SHP77 treated with DMSO at 0.1 percent for 48 hours (cell line): Measurements from ENCODE around the gene LGSN.
"Not testable (repeated sequence)": the region's sequence is repeated elsewhere in the genome, so short reads cannot be mapped to it uniquely, and the experiment has no call there.

ENCODE experiments used
- DNase-seq: peaks from one replicate; lab custom pipeline; 2025; lab: John Stamatoyannopoulos, UW

The LGSN gene, protein sequence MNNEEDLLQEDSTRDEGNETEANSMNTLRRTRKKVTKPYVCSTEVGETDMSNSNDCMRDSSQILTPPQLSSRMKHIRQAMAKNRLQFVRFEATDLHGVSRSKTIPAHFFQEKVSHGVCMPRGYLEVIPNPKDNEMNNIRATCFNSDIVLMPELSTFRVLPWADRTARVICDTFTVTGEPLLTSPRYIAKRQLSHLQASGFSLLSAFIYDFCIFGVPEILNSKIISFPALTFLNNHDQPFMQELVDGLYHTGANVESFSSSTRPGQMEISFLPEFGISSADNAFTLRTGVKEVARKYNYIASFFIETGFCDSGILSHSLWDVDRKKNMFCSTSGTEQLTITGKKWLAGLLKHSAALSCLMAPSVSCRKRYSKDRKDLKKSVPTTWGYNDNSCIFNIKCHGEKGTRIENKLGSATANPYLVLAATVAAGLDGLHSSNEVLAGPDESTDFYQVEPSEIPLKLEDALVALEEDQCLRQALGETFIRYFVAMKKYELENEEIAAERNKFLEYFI

DNA sequence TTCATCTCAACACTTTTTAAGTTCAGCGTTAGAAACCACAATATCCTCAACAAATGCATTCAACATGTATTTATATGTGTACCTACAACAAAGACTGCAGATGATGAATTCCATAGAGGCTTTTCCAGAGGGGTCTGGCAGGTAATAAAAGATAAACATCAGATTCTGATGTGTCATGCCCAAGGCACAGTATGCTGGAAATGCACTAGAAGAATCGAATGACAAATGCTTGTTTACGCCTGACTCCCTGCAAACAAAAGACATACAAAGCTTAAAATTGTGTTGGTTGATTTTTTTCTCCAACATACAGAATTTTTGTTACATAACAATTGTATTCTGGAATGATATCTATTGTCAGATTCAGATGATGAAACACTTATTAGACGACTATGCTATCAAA is at the start of gene LGSN:
Gene LGSN (minus strand): TSS at position 45 of the 400 bp plus-strand sequence. CDS start 40 bp downstream, at position 5.
- no peak for DNase-seq

DNA sequence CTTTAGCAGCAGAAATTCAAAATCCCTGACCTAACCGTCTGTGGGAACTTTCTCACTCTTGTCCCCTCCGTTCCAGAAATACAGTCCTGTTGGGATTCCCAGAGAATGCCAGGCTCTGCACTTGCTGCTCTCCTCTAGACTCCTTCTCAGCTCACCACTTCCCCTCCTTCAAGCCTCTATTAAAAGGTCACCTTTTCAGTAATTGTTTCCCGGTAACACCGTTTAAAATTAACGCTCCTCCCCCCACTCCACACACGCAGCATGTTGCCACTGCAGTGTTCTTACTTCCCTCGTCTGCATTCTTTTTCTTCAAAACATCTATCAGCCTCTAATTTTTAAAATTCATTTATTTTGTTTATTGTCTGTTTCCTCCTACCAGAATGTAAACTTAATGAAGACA is 48.6 kb upstream of the LGSN start:
- DNase-seq = no peak

DNA sequence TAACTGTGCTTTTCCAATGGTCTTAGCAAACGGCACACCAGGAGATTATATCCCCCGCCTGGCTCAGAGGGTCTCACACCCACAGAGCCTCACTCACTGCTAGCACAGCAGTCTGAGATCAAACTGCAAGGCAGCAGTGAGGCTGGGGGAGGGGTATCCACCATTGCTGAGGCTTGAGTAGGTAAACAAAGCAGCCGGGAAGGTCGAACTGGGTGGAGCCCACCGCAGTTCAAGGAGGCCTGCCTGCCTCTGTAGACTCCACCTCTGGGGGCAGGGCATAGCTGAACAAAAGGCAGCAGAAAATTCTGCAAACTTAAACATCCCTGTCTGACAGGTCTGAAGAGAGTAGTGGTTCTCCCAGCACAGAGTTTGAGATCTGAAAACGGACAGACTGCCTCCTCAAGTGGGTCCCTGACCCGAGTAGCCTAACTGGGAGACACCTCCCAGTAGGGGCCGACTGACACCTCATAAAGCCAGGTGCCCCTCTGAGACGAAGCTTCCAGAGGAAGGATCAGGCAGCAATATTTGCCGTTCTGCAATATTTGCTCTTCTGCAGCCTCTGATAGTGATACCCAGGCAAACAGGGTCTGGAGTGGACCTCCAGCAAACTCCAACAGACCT is 42.8 kb upstream of the LGSN start:
- DNase-seq = not testable (repeated sequence)

DNA sequence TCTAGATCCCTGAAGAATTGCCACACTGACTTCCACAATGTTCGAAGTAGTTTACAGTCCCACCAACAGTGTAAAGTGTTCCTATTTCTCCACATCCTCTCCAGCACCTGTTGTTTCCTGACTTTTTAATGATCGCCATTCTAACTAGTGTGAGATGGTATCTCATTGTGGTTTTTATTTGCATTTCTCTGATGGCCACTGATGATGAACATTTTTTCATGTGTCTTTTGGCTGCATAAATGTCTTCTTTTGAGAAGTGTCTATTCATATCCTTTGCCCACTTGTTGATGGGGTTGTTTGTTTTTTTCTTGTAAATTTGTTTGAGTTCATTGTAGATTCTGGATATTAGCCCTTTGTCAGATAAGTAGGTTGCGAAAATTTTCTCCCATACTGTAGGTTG is 37.6 kb upstream of the LGSN start:
- not testable (repeated sequence) for DNase-seq

DNA sequence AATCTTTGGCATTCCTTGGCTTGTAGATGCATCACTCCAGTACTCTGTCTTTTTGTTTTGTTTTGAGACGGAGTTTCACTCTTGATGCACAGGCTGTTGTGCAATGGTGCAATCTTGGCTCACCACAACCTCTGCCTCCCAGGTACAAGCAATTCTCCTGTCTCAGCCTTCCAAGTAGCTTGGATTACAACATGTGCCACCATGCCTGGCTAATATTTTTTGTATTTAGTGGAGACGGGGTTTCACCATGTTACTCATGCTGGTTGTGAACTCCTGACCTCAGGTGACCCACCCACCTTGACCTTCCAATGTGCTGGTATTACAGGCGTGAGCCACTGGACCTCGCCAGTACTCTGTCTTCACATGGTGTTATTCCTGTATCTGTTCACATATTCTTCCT is 35.8 kb upstream of the LGSN start:
- DNase-seq = no peak

DNA sequence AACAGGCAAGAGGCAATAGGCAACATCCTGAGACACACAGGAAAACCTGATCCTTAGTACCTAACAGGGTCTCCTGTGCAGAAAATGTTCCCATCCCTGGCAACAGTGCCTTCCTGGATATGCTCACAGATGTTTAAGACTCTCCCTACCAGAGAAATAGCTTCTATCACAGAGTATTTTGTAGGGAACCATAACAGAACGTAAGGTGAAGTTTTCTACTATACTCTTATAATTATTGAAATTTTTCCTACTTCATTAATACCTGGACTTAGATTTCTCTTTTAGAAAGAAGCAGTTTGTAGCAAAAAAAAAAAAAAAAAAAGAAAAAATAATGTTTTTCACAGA is 33.5 kb upstream of the LGSN start:
- no peak for DNase-seq

DNA sequence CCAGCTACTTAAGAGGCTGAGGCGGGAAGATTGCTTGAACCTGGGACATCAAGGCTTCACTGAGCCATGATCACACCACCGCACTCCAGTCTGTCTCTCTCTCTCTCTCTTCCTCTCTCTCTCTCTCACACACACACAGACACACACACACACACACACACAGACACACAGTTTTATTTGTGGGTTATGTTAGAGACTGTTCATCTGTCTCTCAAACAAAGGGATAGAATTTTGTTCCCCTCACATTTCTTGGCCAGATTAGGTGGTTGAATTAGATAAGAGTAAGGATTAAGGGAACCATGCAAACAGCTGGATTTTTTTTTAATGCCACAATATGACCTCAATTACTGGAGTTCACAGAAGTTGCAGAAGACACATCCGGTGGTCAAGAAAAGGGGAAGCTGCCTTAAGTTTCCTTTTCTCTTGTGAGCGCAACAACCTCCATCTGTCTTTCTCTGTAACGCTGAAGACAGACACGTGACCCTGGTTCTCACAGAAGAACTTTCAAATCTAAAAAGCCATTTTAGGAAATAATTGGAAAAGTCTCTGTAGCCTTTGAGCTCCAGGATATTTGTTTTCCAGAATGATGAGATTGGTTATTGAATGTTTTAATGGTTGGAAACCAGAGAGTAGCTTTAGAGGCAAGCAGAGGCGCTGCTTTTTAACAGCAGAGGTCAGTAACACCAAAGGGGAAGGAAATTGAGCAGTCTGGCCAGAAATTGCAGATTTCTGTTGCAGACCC is 32.9 kb upstream of the LGSN start:
- DNase-seq = no peak

DNA sequence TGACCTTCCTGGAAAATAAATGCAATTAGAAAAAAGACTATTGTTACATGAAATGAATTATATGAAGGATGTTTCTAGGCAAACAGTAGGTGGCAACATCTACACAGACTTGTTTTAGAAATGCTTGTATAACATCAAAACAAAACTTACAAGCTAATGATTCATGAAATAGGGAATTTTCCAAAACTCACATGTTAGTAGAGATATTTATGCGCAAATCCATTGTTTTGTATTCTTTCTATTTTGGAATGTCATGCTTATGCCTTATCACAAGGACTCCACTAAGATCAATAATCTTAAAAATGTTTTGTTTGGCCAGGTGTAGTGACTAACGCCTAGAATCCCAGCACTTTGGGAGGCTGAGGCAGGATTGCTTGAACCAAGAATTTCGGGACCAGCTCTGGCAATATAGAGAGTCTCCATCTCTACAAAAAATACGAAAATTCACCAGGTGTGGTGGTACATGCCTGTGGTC is 32.3 kb upstream of the LGSN start:
- DNase-seq = no peak

DNA sequence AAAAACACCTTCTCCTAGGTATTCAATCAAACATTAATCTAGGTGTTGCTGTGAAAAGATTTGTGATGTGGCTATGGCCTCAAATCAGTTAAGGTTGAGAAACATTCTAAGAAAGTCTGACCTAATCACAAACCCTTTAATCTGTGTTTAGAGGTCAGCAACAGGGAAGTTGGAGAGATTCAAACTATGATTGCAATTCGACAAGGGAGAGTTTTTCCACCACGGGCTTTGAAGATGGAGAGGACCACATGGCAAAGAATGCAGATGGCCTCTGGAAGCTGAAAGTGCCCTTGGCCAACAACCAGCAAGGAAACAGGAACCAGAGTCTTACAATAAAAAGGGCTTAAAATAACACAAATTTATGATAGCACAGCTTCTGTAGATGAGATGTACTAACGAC is 29.6 kb upstream of the LGSN start:
- DNase-seq = no peak

DNA sequence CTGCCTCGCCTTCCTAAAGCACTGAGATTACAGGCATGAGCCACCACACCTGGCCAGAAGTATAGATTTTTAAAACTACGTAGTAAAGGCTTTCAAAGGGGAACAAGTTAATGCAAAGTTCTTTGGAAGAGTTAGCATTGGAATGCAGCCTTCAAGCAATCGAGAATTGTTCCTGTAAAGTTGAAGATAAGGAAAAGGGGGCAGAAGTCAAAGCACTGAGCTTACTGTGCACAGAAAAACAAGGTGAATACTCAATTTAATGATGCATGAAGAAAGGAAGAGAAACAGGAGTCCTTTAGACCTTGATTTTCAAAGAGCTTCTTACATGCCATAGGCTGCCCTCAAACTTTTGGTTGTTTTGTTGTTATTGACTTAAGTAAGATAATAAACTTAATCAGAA is 29.1 kb upstream of the LGSN start:
- no peak for DNase-seq

DNA sequence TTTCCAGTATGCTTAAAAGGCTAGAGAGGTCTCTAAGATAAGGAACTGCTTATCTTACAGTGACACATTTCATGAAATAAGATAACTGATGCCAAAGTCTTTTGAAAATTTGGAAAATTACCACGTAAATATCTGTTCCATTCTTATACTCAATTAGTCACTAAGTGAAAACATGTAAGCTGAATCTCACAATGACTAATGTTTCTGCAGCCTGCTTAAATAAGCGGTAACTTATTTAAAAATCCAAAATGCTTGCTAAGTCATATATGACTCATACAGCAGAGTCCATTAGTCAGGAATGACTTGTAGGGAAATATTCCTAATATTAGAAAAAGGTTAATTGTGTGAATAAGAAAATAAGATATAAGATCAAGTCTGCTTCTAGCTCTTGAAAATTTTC is 27.8 kb upstream of the LGSN start:
- DNase-seq = no peak

DNA sequence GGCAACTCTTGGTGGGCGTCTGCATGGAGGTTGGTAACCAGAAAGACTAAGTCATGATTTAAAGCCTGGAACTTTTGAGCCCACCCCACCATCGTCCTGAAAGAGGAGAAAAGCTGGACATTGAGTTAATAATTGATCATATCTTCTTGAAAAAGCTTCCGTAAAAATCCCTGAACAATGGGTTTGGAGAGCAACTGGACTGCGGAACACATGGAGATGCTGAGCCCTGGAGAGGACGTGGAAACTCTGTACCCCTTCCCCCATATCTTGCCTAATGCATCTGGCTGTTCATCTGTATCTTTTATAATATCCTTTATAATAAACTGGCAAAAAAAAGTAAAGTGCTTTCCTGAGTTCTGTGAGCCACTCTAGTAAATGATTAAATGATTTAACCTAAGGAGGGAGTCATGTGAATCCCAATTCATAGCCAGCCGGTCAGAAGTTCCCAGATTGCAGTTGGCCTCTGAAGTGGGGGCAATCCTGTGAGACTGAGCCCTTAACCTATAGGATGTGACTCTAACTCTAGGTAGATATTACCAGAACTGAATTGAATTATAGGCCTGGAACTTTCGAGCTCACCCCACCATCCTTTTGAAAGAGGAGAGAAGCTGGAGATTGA is 26.5 kb upstream of the LGSN start:
- DNase-seq = no peak

DNA sequence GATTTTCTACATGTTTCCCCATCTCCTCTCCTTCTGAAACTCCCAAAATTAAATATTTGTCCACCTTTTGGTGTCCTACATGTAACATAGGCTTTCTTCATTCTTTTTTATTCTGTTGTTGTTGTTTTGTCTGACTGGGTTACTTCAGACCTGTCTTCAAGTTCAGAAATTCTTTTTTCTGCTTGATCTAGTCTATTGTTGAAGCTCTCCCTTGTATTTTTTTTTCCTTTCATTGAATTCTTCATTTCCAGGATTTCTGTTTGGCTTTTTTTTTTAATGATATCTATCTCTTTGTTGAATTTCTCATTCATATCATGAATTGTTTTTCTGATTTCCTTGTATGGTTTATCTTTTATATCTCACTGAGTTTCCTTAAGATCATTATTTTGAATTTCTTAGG is 20.6 kb upstream of the LGSN start:
- no peak for DNase-seq

DNA sequence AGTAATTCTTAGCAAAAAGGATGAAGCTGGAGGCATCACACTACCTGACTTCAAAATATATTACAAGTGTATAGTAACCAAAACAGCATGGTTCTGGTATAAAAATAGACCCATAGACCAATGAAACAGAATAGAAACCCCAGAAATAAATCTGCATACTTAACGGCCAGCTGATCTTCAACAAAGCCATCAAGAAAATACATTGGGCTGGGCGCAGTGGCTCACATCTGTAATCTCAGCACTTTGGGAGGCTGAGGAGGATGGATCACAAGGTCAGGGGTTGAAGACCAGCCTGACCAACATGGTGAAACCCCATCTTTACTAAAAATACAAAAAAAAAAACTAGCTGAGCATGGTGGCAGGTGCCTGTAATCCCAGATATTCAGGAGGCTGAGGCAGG is 14.9 kb upstream of the LGSN start:
- not testable (repeated sequence) for DNase-seq

DNA sequence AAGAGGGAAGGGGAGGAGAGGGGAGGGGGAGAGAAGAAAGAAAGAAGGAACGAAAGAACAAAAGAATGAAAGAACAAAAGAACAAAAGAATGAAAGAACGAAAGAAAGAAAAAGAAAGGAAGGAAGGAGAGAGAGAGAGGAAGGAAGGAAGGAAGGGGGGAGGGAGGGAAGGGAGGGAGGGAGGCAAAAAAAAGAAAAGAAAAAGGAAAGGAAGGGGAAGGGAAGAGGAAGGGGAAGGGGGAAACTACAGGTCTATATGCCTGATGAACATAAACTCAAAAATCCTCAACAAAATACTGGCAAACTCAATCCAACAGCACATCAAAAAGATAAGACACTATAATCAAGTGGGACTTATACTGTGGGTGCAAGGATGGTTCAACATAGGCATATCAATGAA is 13.7 kb upstream of the LGSN start:
- no peak for DNase-seq

DNA sequence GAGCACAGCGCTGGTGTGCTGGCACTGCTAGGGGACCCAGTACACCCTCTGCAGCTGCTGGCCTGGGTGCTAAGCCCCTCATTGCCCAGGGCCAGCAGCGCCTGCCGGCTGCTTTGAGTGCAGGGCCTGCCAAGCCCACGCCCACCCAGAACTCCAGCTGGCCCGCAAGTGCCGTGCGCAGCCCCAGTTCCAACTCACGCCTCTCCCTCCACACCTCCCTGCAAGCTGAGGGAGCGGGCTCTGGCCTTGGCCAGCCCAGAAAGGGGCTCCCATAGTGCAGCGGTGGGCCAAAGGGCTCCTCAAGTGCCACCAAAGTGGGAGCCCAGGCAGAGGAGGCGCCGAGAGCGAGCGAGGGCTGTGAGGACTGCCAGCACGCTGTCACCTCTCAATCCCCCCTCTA is 6.8 kb upstream of the LGSN start:
- DNase-seq = not testable (repeated sequence)

DNA sequence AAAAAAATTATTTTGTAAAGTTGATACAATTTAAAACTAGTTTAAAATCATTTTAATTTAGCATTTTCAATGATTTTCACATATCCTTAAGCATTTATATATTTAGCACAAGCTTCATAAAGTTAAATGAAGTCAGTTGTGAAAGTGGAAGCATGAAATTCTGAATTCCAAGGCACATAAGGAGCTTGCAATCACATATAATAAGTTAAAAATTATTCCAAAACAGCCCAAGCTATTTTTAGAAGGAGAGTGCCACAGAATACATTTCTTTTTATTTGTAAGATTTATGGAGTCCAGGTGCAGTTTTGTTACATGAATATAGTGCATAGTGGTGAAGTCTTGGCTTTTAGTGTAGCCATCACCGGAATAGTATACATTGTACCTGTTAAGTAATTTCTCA is 3.2 kb upstream of the LGSN start:
- no peak for DNase-seq

DNA sequence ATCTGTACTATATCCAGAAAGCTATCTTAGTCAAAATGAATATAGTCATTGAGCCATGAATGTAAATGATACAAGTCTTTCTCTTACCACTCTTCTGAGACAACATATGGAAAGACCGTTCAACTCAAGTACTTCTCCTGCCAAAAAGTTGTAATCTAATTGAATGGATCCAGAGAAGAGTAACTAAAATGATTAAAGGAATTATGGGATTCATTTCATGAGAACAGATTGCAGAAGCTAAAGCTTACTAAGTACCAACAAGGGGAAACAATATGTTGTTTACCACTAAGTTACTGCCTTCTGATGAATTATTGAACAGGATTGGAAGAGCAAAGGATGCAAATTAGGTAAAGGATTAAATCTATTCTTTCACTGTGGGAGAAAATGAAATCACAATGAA is 2.0 kb upstream of the LGSN start:
- no peak for DNase-seq

DNA sequence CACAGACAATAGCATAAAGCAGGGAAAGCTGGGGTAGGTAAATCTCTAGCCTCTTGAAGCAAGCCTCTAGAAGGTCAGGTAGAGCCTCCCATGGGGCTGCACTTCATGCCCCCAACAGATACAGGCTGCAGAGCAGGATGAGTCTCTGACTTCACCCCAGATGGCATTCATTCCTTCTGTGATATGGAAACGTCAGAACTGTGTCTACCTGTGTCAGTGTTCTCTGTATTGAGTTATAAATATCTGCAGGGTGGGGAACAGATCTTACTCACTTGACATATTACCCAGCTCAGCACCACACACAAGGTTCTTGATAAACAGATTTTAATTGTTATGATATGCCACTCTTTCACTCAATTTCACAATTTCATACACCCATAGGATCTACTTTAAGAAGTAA is 2.1 kb downstream of the LGSN start:
- DNase-seq = no peak

DNA sequence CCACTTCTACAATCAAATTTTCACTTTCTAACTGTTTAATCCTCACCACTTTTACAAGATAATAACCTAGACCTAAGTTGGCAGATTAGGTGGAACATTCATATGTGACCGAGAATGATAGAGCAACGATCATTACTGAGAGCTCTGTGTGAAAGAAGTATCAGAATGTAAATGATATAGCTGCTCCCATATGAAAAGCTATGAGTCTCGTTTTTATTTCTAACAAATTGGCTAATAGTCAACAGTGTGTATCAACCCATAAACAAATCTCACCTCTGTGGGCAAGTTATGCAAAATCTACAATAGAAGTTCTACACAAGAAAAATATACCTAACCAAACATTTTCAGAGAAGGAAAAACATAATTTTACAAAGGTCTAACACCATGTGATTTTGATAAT is 3.7 kb downstream of the LGSN start:
- DNase-seq = no peak

DNA sequence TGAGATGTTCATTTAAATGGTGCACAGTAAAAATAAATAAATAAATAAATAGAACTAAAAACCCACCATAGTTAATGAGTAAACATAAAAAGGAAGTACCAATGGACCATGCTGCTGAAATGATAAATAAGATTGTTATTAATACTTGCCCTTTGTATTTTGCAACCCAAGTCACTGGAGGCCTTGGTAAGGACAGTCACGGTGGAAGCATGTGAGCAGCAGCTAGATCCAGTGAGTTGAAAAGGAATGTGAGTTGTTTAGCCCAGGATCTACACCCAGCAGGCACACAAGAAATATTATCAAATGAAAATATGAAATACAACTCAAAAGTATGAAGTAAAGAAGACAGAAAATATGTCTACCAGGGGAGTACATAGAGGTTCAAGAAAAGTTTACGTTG is 6.7 kb downstream of the LGSN start:
- DNase-seq = no peak

DNA sequence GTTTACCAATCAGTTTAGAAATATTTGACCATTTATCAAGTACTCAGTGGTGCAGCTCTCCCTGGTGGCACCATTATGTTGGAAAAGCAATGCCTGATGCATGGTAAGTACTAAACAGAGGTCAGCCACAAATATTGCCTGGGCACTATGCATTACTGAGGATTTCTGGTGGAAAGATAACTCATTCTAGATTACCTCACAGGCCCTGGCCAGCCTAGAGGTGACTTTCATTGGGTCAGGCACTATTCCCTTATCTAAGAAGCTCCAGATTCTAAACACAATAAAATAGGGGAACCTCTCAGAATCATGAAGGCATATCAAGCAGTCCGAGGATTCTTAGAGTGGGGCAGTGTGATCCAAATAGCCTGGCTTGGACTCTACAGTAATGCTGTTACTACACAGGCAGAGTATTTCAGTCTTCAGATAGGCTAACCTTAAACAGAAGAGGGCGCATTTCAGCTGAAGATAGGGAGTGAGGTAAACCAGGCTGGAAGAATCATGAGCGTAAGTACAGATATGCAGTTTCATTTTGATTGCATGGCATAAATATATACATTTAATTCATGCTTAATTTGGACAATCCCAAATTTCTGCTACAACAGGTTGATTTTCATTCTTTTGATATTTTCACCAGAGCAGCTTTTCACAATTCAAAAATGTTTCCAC is 12.1 kb downstream of the LGSN start:
- peak; percentile 12 for DNase-seq
